Epidermal melanocyte (primary cell): Measurements from ENCODE around the gene INHBB.

Experiments
- DNase-seq: peaks from one replicate; pipeline ENCODE4 v3.0.0; 2011; ENCODE audit warnings: low spot score; ENCODE audit not compliant: insufficient read length

The INHBB gene

DNA sequence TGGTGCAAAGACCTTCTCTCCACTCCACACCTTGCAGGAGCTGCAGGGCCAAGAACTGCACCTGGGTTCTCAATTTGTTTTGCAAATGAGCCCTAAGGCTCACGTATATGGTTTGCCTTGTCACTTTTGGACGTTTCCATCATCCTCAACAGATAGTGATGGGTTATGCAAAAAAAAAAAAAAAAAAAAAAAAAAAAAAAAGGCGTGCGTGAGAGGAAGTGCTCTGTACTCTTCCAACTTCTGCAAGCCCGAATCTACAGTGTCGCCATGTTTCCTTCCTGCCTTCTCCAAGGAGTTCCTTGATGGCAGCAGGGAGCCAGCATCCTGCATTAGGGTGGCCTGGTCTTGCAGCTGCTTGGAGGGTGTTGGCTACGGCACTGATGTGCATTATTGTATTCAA lies 4.0 kb upstream of the INHBB start:
- no peak for DNase-seq

DNA sequence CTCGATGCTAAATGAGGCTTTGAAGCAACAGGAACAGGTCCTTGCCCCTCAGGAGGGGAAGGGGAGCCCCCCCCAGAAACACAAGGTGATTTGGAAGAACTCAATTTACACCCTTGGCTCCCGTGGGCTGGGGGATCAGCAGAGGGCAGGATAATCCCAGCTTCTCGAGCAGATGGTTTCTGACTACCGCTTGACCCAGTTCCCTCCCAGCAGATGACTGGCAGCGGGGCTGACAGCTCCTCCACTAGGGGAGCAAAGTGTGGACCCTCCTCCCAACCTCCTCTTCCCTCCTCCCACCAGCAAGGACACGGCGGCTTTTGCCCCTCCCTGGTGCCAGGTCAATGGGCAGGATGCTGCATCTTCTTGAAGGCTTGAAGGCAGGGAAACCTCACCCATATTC lies 3.5 kb upstream of the INHBB start:
- no peak for DNase-seq

DNA sequence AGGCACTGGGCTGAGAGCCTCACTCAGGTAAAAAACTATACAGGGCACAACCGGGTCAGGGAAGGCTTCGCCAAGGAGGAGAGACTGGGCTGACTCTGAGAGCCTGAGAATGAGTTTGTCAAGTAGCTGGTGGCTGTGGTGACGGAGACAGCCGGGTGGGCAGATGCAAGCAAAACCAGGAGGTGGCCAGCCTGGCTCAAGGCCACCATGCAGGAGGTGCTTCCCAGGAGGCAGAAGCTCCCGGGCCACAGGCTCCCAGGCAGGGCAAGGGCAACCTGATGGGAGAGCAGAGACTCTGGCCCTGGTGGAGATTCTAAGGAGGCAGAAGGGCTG lies 2.9 kb upstream of the INHBB start:
- no peak for DNase-seq

DNA sequence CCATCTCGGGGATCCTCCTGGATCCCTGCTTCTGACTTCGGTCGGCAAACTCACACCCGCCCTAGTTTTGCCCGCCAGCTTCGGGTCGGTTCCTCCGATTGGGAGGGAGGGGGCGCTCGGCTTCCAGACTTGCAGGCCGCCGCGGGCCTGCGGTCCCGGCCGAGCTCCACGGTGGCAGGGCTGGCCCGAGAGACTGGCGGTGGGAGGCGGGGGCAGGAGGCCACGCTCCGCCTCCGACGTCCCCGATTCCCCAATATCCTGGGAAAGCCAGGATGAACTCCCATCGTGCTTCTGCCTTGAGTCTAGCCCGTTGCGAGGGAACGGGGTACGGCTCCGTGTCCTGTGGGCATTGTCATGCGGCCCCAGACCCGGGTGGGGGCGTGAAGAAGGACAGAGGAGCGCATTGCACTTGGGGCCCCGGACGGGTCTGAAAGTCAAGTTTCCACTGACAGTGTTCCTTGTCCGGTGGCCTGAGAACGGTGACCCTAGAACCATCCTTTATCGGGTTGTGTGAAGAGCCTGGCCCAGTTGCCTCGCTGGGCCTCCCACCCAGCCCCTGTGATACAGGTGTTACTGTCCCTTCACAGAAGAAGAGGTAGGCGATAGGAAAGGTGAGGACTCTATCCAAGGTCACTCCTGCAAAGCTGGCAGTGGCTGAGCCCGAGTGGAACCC lies 2.4 kb upstream of the INHBB start:
- peak; percentile 83 for DNase-seq

DNA sequence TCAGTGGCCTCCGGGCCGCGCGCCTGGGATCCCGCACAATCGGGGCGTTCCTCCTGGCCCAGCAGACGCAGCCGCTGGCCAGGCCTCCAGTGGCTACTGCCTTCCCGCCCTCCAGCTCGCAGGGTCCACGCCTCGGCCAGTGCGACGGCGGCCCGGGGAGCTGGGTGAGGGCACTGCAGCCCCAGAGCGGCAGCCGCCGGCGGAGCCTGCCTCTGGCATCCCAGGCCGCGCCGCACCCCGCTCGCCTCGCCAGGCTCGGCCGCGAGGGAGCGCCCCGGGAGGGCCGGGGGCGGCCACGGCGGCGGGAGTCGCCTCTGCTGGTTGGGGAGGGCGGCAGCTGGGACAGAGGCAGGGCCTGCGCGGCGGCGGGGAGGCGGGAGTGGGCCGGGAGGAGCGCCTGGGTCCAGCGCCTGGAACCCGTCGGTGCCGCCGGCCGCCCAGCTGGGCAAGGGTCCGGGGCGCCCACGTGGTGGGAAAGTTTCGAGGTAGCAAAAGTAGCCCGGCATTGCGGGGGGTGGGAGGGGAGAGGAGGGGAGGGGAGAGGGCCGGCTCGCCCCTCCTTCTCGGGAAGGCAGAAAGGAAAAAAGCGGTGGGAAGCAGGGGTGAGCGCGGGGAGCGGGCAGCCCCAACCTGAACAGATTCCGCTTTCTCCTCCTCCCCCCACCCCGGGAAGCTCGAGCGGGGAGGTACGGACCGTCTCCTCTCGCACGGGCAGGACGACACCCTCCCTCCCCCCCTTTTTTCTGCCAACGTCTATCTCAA lies 1.5 kb upstream of the INHBB start:
- no peak for DNase-seq

DNA sequence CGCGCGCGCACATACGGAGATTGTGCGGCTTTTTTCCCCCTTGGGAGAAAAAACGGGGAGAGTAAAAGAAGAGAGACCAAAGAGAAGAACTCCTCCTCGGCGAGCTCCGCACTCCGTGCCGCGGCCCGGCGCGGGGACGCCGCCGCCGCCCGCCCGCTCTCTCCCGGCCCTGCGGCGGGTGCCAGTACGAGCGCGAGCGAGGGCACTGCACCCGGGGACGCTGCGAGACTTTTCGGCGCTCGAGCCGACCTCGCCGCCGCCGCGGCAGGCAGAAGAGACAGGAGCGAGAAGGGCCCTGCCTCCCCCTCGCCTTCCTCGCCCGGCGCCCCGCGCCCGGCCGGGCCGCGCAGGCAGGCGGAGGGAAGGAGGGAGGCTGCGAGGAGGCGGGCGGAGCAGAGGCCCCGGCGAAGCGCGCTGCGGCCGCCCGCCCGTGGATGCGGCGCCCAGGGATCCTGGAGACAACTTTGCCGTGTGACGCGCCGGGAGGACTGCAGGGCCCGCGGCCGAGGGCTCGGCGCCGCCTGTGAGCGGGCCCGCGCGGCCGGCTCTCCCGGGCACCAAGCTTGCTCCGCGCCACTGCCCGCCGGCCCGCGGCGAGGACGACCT lies 857 bp upstream of the INHBB start:
- DNase-seq: no peak

DNA sequence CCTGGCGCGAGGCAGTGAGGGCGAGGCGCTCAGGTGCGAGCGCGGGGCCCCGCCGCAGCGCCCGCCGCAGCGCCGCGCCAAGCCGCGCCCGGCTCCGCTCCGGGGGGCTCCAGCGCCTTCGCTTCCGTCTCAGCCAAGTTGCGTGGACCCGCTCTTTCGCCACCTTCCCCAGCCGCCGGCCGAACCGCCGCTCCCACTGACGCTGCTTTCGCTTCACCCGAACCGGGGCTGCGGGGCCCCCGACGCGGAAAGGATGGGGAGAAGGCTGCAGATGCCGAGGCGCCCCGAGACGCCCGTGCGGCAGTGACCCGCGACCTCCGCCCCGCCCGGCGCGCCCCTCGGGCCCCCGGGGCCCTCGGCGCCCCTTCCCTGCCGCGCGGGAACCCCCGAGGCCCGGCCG lies 328 bp upstream of the INHBB start:
- DNase-seq: no peak

DNA sequence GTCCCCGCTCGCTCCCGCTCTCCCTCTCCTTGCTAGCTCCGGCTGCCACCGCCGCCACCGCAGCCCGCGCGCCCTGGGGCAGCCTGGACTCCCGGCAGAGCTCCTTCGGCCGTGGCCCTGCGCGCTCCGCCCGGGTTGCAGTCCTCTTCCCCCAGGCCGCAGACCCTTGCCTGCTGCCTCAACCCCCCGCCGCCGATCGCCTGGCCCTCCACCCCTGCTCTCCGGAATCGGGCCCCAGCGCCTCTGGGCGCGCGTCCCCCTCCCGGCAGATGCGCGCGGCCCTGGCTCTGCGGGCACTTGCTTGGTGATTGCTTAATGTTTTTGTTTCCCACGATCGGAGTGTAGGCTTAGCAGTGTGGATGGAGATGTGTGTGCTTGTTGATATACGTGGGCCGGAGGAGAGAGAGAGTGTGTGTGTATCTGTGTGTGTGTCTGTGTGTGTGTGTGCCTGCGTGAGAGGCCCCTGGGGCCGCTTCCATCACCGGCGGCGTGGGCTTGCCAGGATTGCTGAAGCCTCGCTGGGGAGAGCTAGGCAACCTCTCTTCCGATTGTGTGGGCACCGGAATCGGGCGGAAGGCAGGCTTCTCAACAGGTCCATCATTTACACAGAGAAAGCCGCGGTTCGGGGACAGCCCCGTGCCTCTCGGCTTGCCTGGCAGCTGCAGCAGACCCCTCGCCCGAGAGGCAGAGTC lies 877 bp downstream of the INHBB start:
- no peak for DNase-seq

DNA sequence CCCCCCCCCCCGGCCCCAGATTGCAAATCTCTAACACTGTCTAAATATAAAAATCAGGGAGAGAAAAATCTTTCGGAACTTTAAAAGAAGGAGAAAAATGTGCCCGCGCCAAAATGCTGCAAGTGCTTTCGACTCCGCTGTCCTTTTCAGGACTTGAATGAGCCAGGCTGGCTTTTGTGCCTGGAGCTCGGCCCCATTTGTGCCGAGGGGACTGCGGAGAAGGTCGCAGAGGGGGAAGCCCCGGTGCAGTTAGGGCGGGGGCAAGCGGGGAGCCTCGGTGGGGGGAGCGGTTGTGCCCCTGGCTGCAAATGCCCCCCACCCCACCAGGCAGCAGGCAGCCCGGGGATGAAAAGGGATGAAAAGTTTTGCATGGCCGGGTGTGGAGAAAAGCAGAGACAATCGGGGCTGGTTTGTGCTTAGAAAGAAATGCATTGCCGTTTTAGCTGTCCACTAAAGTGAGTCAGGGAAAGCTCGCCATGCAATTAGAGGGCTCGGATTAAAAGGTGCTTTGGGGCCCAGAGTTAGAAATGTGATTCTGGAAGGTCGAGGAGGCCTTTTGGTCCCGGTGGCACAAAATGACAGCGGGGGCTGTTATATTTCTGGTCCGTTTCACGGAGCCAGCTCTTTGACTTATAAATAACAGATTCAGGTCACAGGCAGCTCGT lies 1.6 kb downstream of the INHBB start:
- no peak for DNase-seq

DNA sequence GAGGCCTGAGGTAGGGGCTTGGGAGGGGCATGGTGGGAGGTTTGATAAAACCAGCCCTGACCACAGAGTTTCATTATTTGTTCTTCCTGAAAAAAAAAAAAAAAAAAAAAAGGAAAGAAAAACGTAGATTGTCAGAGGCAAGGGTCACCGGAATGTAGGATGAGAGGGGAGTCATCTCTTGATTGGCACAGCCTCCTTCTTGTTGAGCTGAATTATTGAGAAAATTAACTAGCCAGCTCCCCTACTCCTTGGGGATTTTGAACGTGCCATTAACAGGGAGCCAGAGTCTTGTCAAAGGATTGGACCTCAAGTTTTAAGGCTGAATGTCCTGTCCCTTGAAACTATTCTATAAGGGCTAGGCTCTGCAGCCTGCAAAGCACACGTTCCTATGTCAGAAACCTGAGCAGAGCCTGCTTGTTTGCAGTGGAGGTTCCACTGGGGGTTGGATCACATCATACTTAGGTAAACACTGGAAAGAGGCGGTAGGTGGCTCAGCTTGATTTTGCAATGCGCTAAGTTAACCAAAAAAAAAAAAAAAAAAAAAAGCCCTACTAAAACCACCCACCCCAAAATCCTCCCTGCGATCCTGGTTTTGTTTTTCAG lies 2.3 kb downstream of the INHBB start:
- no peak for DNase-seq

DNA sequence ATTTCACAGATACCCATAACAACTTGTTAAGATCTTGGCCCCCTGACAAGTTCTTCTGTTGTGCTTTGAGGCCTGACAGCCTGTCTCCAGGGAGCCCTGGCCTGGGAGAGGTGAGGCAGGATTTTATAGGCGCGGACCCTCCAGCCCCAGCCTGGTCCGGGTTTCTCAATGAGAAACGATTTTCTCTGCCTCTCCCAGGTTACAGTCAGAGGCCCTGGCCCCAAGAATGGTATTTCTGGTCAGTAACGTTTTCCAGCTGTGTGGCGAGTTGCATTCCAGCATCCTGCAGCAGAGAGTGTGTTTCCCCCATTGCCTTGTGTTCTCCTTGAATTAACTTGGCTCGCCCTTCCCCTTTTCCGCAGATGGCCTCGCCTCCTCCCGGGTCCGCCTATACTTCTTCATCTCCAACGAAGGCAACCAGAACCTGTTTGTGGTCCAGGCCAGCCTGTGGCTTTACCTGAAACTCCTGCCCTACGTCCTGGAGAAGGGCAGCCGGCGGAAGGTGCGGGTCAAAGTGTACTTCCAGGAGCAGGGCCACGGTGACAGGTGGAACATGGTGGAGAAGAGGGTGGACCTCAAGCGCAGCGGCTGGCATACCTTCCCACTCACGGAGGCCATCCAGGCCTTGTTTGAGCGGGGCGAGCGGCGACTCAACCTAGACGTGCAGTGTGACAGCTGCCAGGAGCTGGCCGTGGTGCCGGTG lies 3.0 kb downstream of the INHBB start:
- DNase-seq: no peak

DNA sequence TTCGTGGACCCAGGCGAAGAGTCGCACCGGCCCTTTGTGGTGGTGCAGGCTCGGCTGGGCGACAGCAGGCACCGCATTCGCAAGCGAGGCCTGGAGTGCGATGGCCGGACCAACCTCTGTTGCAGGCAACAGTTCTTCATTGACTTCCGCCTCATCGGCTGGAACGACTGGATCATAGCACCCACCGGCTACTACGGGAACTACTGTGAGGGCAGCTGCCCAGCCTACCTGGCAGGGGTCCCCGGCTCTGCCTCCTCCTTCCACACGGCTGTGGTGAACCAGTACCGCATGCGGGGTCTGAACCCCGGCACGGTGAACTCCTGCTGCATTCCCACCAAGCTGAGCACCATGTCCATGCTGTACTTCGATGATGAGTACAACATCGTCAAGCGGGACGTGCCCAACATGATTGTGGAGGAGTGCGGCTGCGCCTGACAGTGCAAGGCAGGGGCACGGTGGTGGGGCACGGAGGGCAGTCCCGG lies 3.5 kb downstream of the INHBB start:
- no peak for DNase-seq

DNA sequence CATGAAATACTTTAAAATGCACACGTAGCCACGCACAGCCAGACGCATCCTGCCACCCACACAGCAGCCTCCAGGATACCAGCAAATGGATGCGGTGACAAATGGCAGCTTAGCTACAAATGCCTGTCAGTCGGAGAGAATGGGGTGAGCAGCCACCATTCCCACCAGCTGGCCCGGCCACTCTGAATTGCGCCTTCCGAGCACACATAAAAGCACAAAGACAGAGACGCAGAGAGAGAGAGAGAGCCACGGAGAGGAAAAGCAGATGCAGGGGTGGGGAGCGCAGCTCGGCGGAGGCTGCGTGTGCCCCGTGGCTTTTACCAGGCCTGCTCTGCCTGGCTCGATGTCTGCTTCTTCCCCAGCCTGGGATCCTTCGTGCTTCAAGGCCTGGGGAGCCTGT lies 4.1 kb downstream of the INHBB start:
- DNase-seq: no peak

DNA sequence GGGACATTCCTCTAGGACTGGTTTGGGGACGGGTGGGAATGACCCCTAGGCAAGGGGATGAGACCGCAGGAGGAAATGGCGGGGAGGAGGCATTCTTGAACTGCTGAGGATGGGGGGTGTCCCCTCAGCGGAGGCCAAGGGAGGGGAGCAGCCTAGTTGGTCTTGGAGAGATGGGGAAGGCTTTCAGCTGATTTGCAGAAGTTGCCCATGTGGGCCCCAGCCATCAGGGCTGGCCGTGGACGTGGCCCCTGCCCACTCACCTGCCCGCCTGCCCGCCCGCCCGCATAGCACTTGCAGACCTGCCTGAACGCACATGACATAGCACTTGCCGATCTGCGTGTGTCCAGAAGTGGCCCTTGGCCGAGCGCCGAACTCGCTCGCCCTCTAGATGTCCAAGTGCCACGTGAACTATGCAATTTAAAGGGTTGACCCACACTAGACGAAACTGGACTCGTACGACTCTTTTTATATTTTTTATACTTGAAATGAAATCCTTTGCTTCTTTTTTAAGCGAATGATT lies 4.9 kb downstream of the INHBB start:
- DNase-seq: no peak

DNA sequence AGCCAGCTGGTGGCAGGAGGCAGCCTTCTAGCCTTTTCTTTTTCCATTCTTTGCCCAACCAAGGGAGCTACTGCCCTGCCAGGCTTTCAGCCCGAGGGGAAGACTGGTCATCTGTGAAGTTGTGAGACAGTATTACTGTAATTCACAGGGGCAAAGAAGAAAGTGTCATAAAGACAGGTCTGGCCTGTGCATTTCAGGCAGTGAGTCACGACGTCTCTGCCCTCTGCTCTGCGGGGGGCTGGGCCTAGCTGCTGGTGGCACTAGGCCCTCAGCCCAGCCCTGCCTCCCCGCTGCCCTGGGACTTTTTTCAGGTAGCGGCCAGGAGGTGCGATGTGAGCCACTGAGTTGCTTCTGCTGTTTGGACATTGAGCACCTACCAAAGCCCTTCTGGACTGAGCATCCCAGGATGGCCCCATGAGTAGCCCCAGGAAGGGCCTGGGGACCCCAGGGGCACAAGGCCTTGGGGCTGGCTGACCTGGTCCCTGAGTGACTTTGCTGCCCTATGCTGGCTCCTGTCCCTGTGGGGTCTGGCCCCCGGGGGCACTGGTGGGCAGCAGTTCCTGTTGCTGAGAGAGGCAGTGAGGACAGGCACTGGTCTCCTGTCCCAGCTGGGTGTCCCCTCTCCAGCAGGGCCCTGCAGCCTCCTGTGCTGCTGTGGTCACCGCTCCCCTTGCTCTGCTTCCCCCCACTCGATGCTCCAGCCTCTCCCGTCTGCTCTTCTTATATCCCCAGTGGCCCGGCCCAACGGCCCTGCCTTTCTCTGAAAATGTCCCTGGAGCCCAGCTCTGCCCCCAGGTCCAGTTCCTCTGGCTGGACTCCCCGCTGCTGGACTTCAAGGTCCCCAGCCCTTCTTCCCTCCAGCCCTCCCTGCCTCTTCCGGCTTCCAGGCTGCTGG lies 7.0 kb downstream of the INHBB start:
- no peak for DNase-seq

DNA sequence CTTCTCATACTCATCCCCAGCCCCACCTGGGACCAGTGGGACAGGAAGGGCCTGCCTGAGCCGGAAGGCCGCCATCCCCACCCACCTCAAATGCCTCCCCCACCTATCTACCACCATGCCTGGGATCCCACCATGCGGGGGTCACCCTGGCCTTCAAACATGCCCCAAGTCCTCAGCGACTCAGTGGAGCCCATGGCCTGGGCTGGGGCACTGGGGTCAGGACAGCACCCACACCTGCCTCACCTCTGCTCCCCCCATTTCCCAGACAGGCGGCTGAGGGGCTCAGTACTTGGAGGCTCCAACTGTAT lies 7.6 kb downstream of the INHBB start:
- no peak for DNase-seq

DNA sequence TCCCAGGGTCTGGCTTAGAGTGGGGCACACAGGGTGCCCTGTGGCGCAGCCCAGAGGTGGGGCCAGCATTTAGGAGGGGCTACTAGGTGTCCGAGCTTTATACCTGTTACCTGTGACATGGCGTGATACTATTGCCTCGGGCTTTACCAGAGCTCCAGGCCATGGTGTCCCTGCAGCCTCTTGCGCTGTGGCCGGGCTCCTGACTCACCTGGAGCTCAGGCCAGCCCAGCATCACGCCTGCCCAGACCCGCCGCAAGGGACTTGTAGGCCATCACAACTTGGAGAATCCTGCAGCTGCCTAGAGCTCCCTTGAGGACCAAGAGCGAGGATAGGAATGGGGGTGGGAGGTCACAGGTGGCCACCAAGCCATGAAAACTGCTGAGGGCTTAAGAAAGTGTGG lies 8.0 kb downstream of the INHBB start:
- no peak for DNase-seq

DNA sequence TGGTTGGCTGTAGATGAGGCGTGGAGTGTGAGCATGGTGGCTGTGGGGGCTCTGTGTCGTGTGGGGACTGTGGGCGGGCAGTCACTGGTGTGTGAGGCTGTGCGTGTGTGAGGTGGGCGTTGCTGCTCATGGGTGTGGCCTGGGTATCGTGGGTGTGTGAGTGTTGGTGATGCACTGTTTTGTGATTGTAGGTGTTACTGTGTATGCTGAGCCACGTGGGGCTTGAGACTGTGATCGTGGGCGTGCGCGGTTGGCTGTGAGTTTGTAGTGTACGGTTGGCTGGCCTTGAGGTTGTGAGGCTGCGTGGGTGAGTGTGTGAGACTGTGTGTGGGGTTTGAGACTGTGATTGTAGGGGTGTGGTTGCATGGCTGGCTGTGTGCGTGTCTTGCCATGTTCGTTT lies 8.5 kb downstream of the INHBB start:
- no peak for DNase-seq

DNA sequence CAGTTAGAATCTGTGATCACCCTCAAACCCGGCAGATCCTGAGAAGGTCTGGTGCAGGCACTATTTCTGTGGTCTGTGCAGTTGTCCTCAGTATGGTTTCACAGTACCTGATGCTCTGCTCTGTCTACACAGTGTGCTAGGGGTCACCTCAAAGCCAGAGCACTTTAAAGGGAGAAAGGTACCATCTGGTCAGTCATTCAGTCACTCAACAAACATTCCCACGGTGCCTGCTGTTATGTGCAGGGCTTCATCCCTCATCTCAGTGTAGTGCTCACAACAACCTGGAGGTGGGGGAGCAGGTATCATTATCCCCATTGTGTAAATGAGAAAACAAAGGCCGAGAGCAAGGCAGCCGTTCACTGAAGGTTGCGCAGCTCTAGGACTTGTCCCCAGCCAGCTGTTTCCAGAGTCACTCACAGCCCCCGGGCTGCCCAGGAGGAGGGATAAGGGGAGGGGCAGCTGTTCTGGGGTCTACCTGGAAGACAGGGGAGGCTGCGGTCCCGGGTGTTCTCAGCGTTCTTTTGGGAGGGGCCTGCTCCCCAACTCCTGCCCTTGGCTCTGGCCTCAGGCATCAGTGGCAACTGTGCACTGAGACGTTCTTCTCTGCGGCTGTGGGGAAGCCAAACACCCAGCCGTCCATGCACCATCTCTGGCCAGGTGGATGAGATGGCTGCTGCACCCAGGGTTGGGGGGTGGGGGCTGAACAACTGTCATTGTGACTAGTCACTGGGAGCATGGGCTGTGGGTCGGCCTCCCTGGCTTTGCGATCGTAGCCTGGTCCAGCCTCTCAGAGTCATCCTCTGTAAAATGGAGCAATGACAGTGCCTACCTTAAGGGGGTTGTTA lies 9.2 kb downstream of the INHBB start:
- no peak for DNase-seq
